ENCODE measurements around the gene CASZ1.

CASZ1 gene

GRCh38 chr1:10597492-10598388 lies 198.7 kb downstream of the CASZ1 start:
- DNase-seq: peak in 1 of 2 experiments; percentile 42

GRCh38 chr1:10596780-10597179 lies 199.7 kb downstream of the CASZ1 start:
- no peak for DNase-seq

- DNase-seq: no peak
These were observed 201.7 kb downstream of the CASZ1 start for GRCh38 chr1:10594595-10595223.

DNA sequence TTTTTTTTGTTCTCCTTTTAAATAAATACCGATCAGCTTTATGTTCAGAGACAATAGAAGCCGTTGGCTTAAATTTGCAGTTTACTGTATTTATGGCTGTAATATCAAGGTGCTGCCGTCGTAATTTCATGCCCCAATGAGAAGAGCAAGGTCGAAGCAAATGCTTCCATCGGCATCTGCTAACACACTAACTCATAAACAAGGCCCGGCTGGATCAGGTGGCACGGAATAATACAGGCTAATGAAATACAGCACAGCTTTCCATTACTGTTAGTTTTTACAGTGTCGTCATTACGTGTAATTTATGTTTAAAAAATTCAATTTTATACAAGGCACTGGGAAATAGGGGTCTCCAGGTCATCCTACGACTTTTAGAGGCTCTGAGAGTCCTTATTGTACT lies 202.7 kb downstream of the CASZ1 start:
- no peak for DNase-seq

DNA sequence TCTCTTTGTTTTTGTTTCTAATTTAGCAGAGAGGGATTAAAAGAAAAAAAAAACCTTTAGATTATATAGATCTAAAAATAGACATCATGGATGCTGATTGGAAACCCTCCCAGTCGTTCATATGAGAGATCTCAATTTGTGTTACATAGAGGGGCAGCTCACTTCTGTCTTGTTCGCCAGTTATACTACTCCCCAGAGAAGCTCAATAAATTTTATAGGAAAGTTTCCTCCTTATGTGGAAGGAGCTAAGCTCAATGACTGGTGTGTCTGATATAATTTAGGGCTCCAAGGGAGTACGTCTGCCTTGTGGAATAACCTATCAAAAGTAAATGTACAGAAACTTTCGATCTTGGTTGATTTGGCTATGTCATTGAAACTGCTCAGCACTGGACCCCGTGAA lies 204.1 kb downstream of the CASZ1 start:
- no peak for DNase-seq

GRCh38 chr1:10591010-10591409 lies 205.4 kb downstream of the CASZ1 start:
- DNase-seq: peak in 1 of 2 experiments; percentile 26

DNA sequence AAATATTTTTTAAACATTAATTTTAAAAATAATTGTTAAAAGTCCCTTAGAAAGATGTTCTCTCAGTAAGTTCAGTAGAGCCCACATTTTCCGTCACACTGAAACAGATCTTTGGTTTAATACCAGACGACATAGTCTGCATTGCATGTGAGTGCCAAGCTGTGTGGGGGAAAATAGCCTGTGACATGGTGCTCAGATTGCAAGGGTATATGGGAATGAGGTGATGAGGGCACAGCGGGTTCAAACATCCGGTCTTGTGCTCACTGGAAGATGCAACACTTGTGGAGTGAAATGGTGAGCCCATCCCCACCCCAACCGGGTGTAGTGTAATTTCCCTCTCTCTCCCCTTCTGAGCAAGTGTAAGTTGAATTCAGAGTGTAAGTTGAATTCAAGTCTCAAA lies 207.4 kb downstream of the CASZ1 start:
- no peak for DNase-seq

- DNase-seq: no peak
These were observed 207.8 kb downstream of the CASZ1 start for GRCh38 chr1:10588640-10589039.

Measured in NCI-H524 (cell line).